GM12875 (cell line): Measurements from ENCODE around the gene SRC.

Experiments used
- H3K4me3 ChIP-seq: one replicate; pipeline ENCODE4 v1.5.1; 2011; ENCODE audit warnings: low read depth, low read length, control low read depth
- CTCF ChIP-seq: IDR thresholded peaks from 2 replicates; pipeline ENCODE4 v1.5.1; 2011; ENCODE audit warnings: low read depth, mild to moderate bottlenecking, control low read depth, inconsistent platforms, low read length, moderate library complexity, borderline replicate concordance; ENCODE audit not compliant: insufficient read depth

SRC gene

GRCh38 chr20:37442547-37442946, 96.6 kb downstream of the SRC start:
- TF ChIP-seq CTCF = no peak

GRCh38 chr20:37442986-37443385, 97.0 kb downstream of the SRC start:
- no peak for TF ChIP-seq CTCF
- no peak overlapping the region for H3K4me3 ChIP-seq

More at GRCh38 chr20:37442547-37442946, 96.6 kb downstream of the SRC start:
- no peak overlapping the region for H3K4me3 ChIP-seq

DNA sequence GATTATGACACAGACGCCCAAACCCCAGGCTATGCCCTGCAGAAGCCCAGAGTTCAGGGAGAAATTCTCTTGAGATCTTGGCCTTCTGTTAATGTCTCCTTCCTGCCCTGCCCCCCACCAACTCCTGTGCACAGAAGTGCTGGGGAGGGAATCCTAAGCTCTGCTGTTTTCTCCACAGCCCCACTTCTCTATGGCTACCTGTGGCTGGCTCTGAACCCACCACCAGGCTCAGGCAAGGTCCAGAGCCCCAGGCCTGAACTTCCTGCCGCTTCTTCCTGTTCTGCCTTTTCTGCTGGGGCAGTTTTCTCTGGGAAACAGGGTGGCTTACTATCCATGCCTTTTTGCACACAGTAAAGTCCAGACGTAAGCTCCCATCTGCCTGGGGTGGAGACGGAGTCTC, 97.7 kb downstream of the SRC start:
- no peak for TF ChIP-seq CTCF
- H3K4me3 ChIP-seq = no peak overlapping the region

GRCh38 chr20:37445041-37445440, 99.1 kb downstream of the SRC start:
- no peak for TF ChIP-seq CTCF
- H3K4me3 ChIP-seq = no peak overlapping the region

DNA sequence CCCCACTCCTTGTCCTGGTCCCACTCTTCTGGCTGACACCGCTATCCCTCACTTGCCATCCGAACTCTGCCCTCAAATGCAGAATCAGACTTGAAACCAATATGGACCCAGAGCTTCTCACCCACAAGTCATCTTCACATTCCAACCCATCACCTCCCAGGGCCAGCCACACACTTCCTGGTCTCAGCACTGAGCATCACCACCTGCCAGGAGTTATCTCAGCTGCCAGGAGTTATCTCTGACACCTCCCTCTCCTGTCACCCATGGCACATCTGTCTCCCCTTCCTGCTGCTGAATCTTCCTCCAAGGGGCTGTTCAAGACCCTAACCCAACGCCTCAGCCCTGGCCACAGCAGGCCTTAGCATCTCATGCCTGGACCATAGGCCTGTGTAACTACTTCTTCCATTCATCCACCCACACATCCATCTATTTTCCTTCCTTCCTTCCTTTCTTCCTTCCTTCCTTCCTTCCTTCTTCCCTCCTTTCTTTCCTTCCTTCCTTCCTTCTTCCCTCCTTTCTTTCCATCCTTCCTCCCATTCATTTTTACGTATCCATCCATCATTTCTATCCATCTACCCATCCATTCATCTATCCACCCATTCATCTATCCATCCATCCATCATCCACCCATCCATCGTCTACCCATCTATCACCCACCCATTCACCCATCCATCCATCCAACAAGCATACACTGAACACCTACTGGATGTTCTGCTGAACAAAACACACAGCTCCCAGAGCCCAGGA, 100.5 kb downstream of the SRC start:
- no peak overlapping the region for H3K4me3 ChIP-seq
- no peak for TF ChIP-seq CTCF

DNA sequence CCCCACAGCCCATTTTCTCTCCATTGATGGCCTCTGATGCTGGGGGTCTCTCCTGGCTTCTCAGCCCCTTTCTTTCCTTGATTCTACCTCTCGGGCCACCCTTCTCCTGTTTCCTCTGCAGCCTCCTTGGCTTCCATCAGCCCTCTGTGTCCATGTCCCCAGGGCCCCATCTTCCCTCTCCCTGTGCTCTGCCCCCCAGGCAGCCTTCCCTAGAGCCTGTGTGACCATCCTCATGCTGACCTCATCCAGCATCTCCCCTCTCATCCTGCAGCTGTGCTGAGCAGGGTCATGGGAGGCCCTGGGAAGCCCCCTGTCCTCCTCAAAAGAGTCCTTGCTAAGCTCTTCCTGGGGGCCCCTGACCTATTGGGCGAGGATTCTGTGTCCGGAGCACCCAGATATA, 101.7 kb downstream of the SRC start:
- no peak for TF ChIP-seq CTCF
- H3K4me3 ChIP-seq = no peak overlapping the region

DNA sequence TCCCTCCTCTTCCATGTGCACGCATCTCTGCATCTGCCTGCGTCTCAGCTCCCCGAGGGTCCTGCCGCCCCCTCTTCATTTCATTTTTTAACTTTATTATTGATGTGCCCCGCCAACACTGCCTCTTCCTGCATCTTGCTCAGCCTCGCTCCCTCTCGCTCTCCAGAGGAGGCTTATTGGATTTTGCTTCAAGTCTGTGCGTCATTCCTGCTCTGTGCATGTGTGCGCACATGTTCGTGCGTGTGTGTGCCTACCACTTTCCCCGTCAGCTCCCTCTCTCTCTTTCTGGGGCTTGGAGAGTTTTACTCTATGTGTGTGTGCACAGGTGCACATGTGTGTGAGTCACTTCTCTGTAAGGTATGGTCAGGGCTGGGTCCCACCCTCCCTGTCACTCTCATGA, 103.3 kb downstream of the SRC start:
- no peak for TF ChIP-seq CTCF
- no peak overlapping the region for H3K4me3 ChIP-seq
